Naive thymus-derived CD4-positive, alpha-beta T cell (primary cell): Measurements from ENCODE around the gene FXN. TPM values are rescaled to one million over a fixed set of nuclear protein-coding genes. Genes with fewer than 3 reads are reported as not detected.
"Not testable (repeated sequence)": the region's sequence is repeated elsewhere in the genome, so short reads cannot be mapped to it uniquely, and the experiment has no call there.

ENCODE experiments used
- ATAC-seq: fragments of 150-1000 bp; cut with Tn5 transposase; 2 replicates; pipeline ENCODE4 v1.10.0; 2021; ENCODE audit warnings: mild to moderate bottlenecking, moderate library complexity
- CTCF ChIA-PET: fragments of 350-600 bp; sonication (Branson Sonifier 250); formaldehyde crosslinking; loops from one replicate; lab custom pipeline; 2021; ENCODE audit warnings: antibody characterized with exemption; lab: Charles Lee
- POLR2A ChIA-PET: fragments of 350-600 bp; sonication (Branson Sonifier 250); formaldehyde crosslinking; loops from one replicate; lab custom pipeline; 2021; ENCODE audit warnings: antibody characterized with exemption, inconsistent platforms; lab: Charles Lee
- DNase-seq, 9 donors: peaks; one replicate each; pipeline versions ENCODE4 v3.0.0 to v3.0.0-alpha.2; 2020 to 2022; ENCODE audit warnings: mixed read lengths in 1 of 9
- H3K27ac ChIP-seq: one replicate; pipeline ENCODE4 v1.7.0; 2013; ENCODE audit warnings: mild to moderate bottlenecking, low read depth, low read length, moderate library complexity
- H3K27me3 ChIP-seq, 2 donors: one replicate each; pipeline ENCODE4 v1.7.0; 2013; ENCODE audit warnings: low read length in 2 of 2, mild to moderate bottlenecking in 2 of 2, moderate library complexity in 2 of 2; ENCODE audit not compliant: control insufficient read depth in 2 of 2, insufficient read depth in 2 of 2
- H3K36me3 ChIP-seq, 3 experiments: 1 replicate in 2 of 3; 2 replicates in 1 of 3; pipeline ENCODE4 v1.7.0; 2013; ENCODE audit warnings: low read length in 3 of 3, mild to moderate bottlenecking in 3 of 3, moderate library complexity in 1 of 3; ENCODE audit not compliant: insufficient read depth in 3 of 3, control insufficient read depth in 2 of 3
- H3K4me1 ChIP-seq, 2 donors: one replicate each; pipeline ENCODE4 v1.7.0; 2013; ENCODE audit warnings: low read length in 2 of 2, mild to moderate bottlenecking in 2 of 2, moderate library complexity in 1 of 2; ENCODE audit not compliant: control insufficient read depth in 2 of 2, insufficient read depth in 2 of 2
- H3K4me3 ChIP-seq: 2 replicates; pipeline ENCODE4 v1.7.0; 2013; ENCODE audit warnings: mild to moderate bottlenecking, low read length
- H3K9me3 ChIP-seq, 3 experiments: 1 replicate in 2 of 3; 2 replicates in 1 of 3; pipeline ENCODE4 v1.7.0; 2013; ENCODE audit warnings: low read length in 3 of 3; ENCODE audit not compliant: control insufficient read depth in 2 of 3
- H3K27ac Mint-ChIP-seq, 9 donors: one replicate each; pipeline ENCODE4 v1.8.0; 2020 to 2022; ENCODE audit warnings: mixed read lengths in 9 of 9, mild to moderate bottlenecking in 8 of 9, moderate library complexity in 5 of 9, inconsistent platforms in 2 of 9
- H3K27me3 Mint-ChIP-seq, 5 donors: one replicate each; pipeline ENCODE4 v1.8.0; 2021 to 2022; ENCODE audit warnings: mixed read lengths in 5 of 5, mild to moderate bottlenecking in 1 of 5
- H3K36me3 Mint-ChIP-seq, 5 donors: one replicate each; pipeline ENCODE4 v1.8.0; 2020 to 2022; ENCODE audit warnings: mixed read lengths in 5 of 5, mild to moderate bottlenecking in 3 of 5, inconsistent platforms in 1 of 5
- H3K4me1 Mint-ChIP-seq, 7 donors: one replicate each; pipeline ENCODE4 v1.8.0; 2020 to 2022; ENCODE audit warnings: mixed read lengths in 7 of 7, mild to moderate bottlenecking in 3 of 7, inconsistent platforms in 1 of 7
- H3K4me3 Mint-ChIP-seq, 10 donors: one replicate each; pipeline ENCODE4 v1.8.0; 2020 to 2022; ENCODE audit warnings: mild to moderate bottlenecking in 10 of 10, mixed read lengths in 10 of 10, moderate library complexity in 6 of 10, inconsistent platforms in 2 of 10
- H3K9me3 Mint-ChIP-seq, 11 donors: one replicate each; pipeline ENCODE4 v1.8.0; 2020 to 2022; ENCODE audit warnings: mixed read lengths in 11 of 11, mild to moderate bottlenecking in 4 of 11, inconsistent platforms in 1 of 11, moderate library complexity in 1 of 11
- intact Hi-C, 2 donors: fragments of 100-400 bp; cut with micrococcal nuclease; formaldehyde crosslinking; loops; one replicate each; pipeline ENCODE4 v1.15.1; 2023
- polyA plus RNA-seq, 2 donors: library from polyadenylated mRNA; unstranded; fragments of 300-500 nt; fragmentation: Illumina TruSeq; gene quantifications; one replicate each; pipeline ENCODE4 v1.2.3, GENCODE V29; 2021
- total RNA-seq, 6 experiments: library from RNA in 5 of 6; stranded (reverse) in 5 of 6; gene quantifications; 1 replicate in 5 of 6; 2 replicates in 1 of 6; pipeline ENCODE4 v1.2.3 and lab custom pipeline; 2021 to 2026

The FXN gene
- total and polyA plus RNA-seq, 7 experiments from 2014 or later: 16.7 to 84.7 (median 20.0) TPM

GRCh38 chr9:69094361-69095135, 59.0 kb downstream of the FXN start:
- H3K27me3 Mint-ChIP-seq, POLR2A ChIA-PET, H3K27ac Mint-ChIP-seq, H3K4me3 ChIP-seq, ATAC-seq, H3K9me3 ChIP-seq, H3K27me3 ChIP-seq, H3K4me1 Mint-ChIP-seq, H3K36me3 Mint-ChIP-seq, H3K36me3 ChIP-seq, H3K27ac ChIP-seq, DNase-seq, H3K4me3 Mint-ChIP-seq, H3K4me1 ChIP-seq, H3K9me3 Mint-ChIP-seq: not testable (repeated sequence)
- CTCF ChIA-PET: interaction anchor here (0.6 kb wide), 1 partner anchor 99 kb away, joined by 3 read pairs; no protein-coding TSS in a partner anchor
- intact Hi-C loops: loop anchor here in 1 of 2 donors (1.0 kb wide), 1 partner anchor 18 kb away; no protein-coding TSS in a partner anchor

GRCh38 chr9:69097064-69097463, 61.5 kb downstream of the FXN start:
- no peak for DNase-seq
- Histone ChIP-seq H3K4me3 (no peak overlapping the region), H3K27ac (no peak overlapping the region), H3K4me1 (no peaks in the 10 kb centered on the region), H3K36me3 (no peaks in the 10 kb centered on the region), H3K9me3 (no peaks in the 10 kb centered on the region), H3K27me3 (no peaks in the 10 kb centered on the region)
- POLR2A ChIA-PET: no interaction called here
- Mint-ChIP-seq H3K27ac (no peak overlapping the region), H3K27me3 (no peaks in the 10 kb centered on the region), H3K36me3 (peaks cover 0 to 10% (median 0%) of the 10 kb centered on the region in 5 donors), H3K9me3 (no peaks in the 10 kb centered on the region), H3K4me3 (no peak overlapping the region), H3K4me1 (no peaks in the 10 kb centered on the region)
- CTCF ChIA-PET: no interaction called here
- no peak for ATAC-seq
- intact Hi-C loops: no loop called here

GRCh38 chr9:69097923-69098593, 62.5 kb downstream of the FXN start:
- H3K4me3 ChIP-seq: no peak overlapping the region
- ChIA-PET CTCF (no interaction called here), POLR2A (no interaction called here)
- H3K9me3 Mint-ChIP-seq: no peaks in the 10 kb centered on the region
- no peaks in the 10 kb centered on the region for H3K4me1 ChIP-seq
- peaks cover 0 to 10% (median 0%) of the 10 kb centered on the region in 5 donors for H3K36me3 Mint-ChIP-seq
- no peaks in the 10 kb centered on the region for H3K27me3 Mint-ChIP-seq
- H3K4me1 Mint-ChIP-seq: no peaks in the 10 kb centered on the region
- no peak overlapping the region for H3K27ac Mint-ChIP-seq
- H3K9me3 ChIP-seq: no peaks in the 10 kb centered on the region
- H3K36me3 ChIP-seq: no peaks in the 10 kb centered on the region
- no peak overlapping the region for H3K27ac ChIP-seq
- DNase-seq (no peak), ATAC-seq (no peak)
- intact Hi-C loops: no loop called here
- H3K4me3 Mint-ChIP-seq: no peak overlapping the region
- H3K27me3 ChIP-seq: no peaks in the 10 kb centered on the region

- intact Hi-C loops, CTCF ChIA-PET: not testable (repeated sequence)
Observed at GRCh38 chr9:69103348-69103996, 67.9 kb downstream of the FXN start.

GRCh38 chr9:69104830-69105527, 69.4 kb downstream of the FXN start:
- intact Hi-C loops: no loop called here
- DNase-seq: no peak
- ChIA-PET POLR2A (no interaction called here), CTCF (no interaction called here)
- Histone ChIP-seq H3K27ac (no peak overlapping the region), H3K4me1 (no peaks in the 10 kb centered on the region), H3K4me3 (no peak overlapping the region), H3K9me3 (no peaks in the 10 kb centered on the region), H3K36me3 (no peaks in the 10 kb centered on the region), H3K27me3 (no peaks in the 10 kb centered on the region)
- no peak overlapping the region for H3K4me3 Mint-ChIP-seq
- H3K27me3 Mint-ChIP-seq: no peaks in the 10 kb centered on the region
- H3K27ac Mint-ChIP-seq: no peak overlapping the region
- H3K36me3 Mint-ChIP-seq: peaks cover 0 to 8% (median 0%) of the 10 kb centered on the region in 5 donors
- no peaks in the 10 kb centered on the region for H3K4me1 Mint-ChIP-seq
- no peaks in the 10 kb centered on the region for H3K9me3 Mint-ChIP-seq
- ATAC-seq: no peak

More at GRCh38 chr9:69103348-69103996, 67.9 kb downstream of the FXN start:
- H3K27ac ChIP-seq, H3K4me3 ChIP-seq, H3K36me3 Mint-ChIP-seq, H3K4me1 ChIP-seq, H3K27ac Mint-ChIP-seq, H3K36me3 ChIP-seq, POLR2A ChIA-PET, H3K9me3 Mint-ChIP-seq, H3K27me3 Mint-ChIP-seq, ATAC-seq, H3K9me3 ChIP-seq, H3K4me1 Mint-ChIP-seq, H3K4me3 Mint-ChIP-seq, DNase-seq, H3K27me3 ChIP-seq: not testable (repeated sequence)

GRCh38 chr9:69107771-69108170, 72.2 kb downstream of the FXN start:
- Mint-ChIP-seq H3K9me3 (peaks cover 0 to 2% (median 0%) of the 10 kb centered on the region in 11 donors), H3K4me1 (no peaks in the 10 kb centered on the region), H3K27ac (no peak overlapping the region), H3K4me3 (no peak overlapping the region), H3K36me3 (peaks cover 0 to 9% (median 0%) of the 10 kb centered on the region in 5 donors), H3K27me3 (no peaks in the 10 kb centered on the region)
- intact Hi-C loops: no loop called here
- DNase-seq (no peak), ATAC-seq (no peak)
- no peaks in the 10 kb centered on the region for H3K9me3 ChIP-seq
- H3K27ac ChIP-seq: no peak overlapping the region
- no peaks in the 10 kb centered on the region for H3K4me1 ChIP-seq
- ChIA-PET CTCF (no interaction called here), POLR2A (no interaction called here)
- H3K4me3 ChIP-seq: no peak overlapping the region
- H3K27me3 ChIP-seq: no peaks in the 10 kb centered on the region
- H3K36me3 ChIP-seq: no peaks in the 10 kb centered on the region
